Lower leg skin (tissue), 3 donors: ENCODE measurements around the gene TMEM192.

Source experiments
- CTCF ChIP-seq, 3 donors: fragments of 450-650 bp; IDR thresholded peaks; one replicate each; pipeline ENCODE4 v1.5.1; 2016; ENCODE audit warnings: antibody characterized with exemption in 3 of 3, mild to moderate bottlenecking in 3 of 3, moderate library complexity in 2 of 3
- POLR2A ChIP-seq, 2 donors: fragments of 450-650 bp; IDR thresholded peaks; one replicate each; pipeline ENCODE4 v1.6.1; 2016 to 2017; ENCODE audit warnings: antibody characterized with exemption in 2 of 2, mild to moderate bottlenecking in 1 of 2, moderate library complexity in 1 of 2

GRCh38 chr4:165101641-165102040 is 11.0 kb downstream of the TMEM192 start:
- TF ChIP-seq CTCF (IDR thresholded peaks at IDR 0.05) (no peak), POLR2A (IDR thresholded peaks at IDR 0.05) (no peak)
